Measurements from ENCODE around the gene C2CD2.

- TF ChIP-seq CTCF (IDR thresholded peaks at IDR 0.05) (no peak), EZH2 (IDR thresholded peaks at IDR 0.05; ENCODE audit: borderline replicate concordance, insufficient read depth, low read depth, low read length, poor library complexity, severe bottlenecking) (no peak)
These were observed 2.9 kb downstream of the C2CD2 start for GRCh38 chr21:41950941-41951351.
